Ascending aorta (tissue), 2 donors: Measurements from ENCODE around the gene SLC22A23. TPM values are rescaled to one million over a fixed set of nuclear protein-coding genes. Genes with fewer than 3 reads are reported as not detected.

Source experiments
- DNase-seq, 2 donors: peaks; one replicate each; pipeline ENCODE4 v3.0.0-alpha.2; 2019; ENCODE audit warnings: low spot score in 2 of 2
- H3K27ac ChIP-seq, 2 donors: fragments of 200-600 bp; sonication (generic); one replicate each; pipeline ENCODE4 v1.5.1; 2016 to 2017; ENCODE audit warnings: mild to moderate bottlenecking in 1 of 2
- H3K27me3 ChIP-seq: fragments of 200-600 bp; sonication (generic); one replicate; pipeline ENCODE4 v1.5.1; 2017
- H3K36me3 ChIP-seq, 2 donors: fragments of 200-600 bp; sonication (generic); one replicate each; pipeline ENCODE4 v1.5.1; 2016
- H3K4me1 ChIP-seq, 2 donors: fragments of 200-600 bp; sonication (generic); one replicate each; pipeline ENCODE4 v1.5.1; 2016 to 2017; ENCODE audit warnings: mild to moderate bottlenecking in 1 of 2
- H3K4me3 ChIP-seq, 2 donors: fragments of 200-600 bp; sonication (generic); one replicate each; pipeline ENCODE4 v1.5.1; 2016 to 2017; ENCODE audit warnings: mild to moderate bottlenecking in 1 of 2
- H3K9me3 ChIP-seq, 2 donors: fragments of 200-600 bp; sonication (generic); one replicate each; pipeline ENCODE4 v1.5.1; 2016
- CTCF ChIP-seq, 3 experiments: fragments of 200-600 bp in 2 of 3; fragments of 450-650 bp in 1 of 3; sonication (generic) in 2 of 3; IDR thresholded peaks; one replicate each; pipeline ENCODE4 v1.5.1; 2016 to 2019; ENCODE audit warnings: antibody characterized with exemption in 3 of 3, mild to moderate bottlenecking in 1 of 3, moderate library complexity in 1 of 3
- intact Hi-C: fragments of 100-400 bp; cut with DNase I; formaldehyde crosslinking; loops from one replicate; pipeline ENCODE4 v1.15.1; 2023
- total RNA-seq: library from RNA; depleted of rRNA; stranded (reverse); fragments of >200 nt; gene quantifications from one replicate; pipeline ENCODE4 v1.1.0, GENCODE V29; 2016

SLC22A23 gene
- total RNA-seq, 1 donor from 2014 or later = 42.0 TPM

GRCh38 chr6:3393836-3394202, 63.0 kb downstream of the SLC22A23 start:
- Histone ChIP-seq H3K27ac (no peak overlapping the region), H3K27me3 (no peaks in the 10 kb centered on the region), H3K36me3 (no peaks in the 10 kb centered on the region), H3K9me3 (no peaks in the 10 kb centered on the region), H3K4me3 (no peak overlapping the region), H3K4me1 (no peaks in the 10 kb centered on the region)
- TF ChIP-seq CTCF (IDR thresholded peaks at IDR 0.05) = no peak
- intact Hi-C loops = no loop called here
- DNase-seq = peak in 1 of 2 donors; percentile 42

GRCh38 chr6:3392930-3393835, 63.7 kb downstream of the SLC22A23 start:
- H3K27ac ChIP-seq = no peak overlapping the region
- peak in 1 of 2 donors; percentile 28 for DNase-seq
- no peaks in the 10 kb centered on the region for H3K27me3 ChIP-seq
- H3K4me3 ChIP-seq = no peak overlapping the region
- no peaks in the 10 kb centered on the region for H3K36me3 ChIP-seq
- no peak for TF ChIP-seq CTCF (IDR thresholded peaks at IDR 0.05)
- H3K9me3 ChIP-seq = no peaks in the 10 kb centered on the region
- H3K4me1 ChIP-seq = no peaks in the 10 kb centered on the region
- intact Hi-C loops = no loop called here

GRCh38 chr6:3391902-3392458, 64.9 kb downstream of the SLC22A23 start:
- Histone ChIP-seq H3K4me1 (no peaks in the 10 kb centered on the region), H3K4me3 (no peak overlapping the region), H3K27ac (no peak overlapping the region), H3K9me3 (no peaks in the 10 kb centered on the region), H3K27me3 (no peaks in the 10 kb centered on the region), H3K36me3 (no peaks in the 10 kb centered on the region)
- intact Hi-C loops = no loop called here
- TF ChIP-seq CTCF (IDR thresholded peaks at IDR 0.05) = no peak
- DNase-seq = peak in 1 of 2 donors; percentile 43

GRCh38 chr6:3390698-3391097, 66.2 kb downstream of the SLC22A23 start:
- no peaks in the 10 kb centered on the region for H3K27me3 ChIP-seq
- H3K27ac ChIP-seq = peak overlapping the region in 1 of 2 donors; percentile 43
- DNase-seq = peak in 1 of 2 donors; percentile 83
- no peak for TF ChIP-seq CTCF (IDR thresholded peaks at IDR 0.05)
- no peaks in the 10 kb centered on the region for H3K9me3 ChIP-seq
- H3K36me3 ChIP-seq = no peaks in the 10 kb centered on the region
- no peak overlapping the region for H3K4me3 ChIP-seq
- intact Hi-C loops = no loop called here
- H3K4me1 ChIP-seq = no peaks in the 10 kb centered on the region

- H3K4me3 ChIP-seq = no peak overlapping the region
- H3K36me3 ChIP-seq = no peaks in the 10 kb centered on the region
- intact Hi-C loops = no loop called here
- no peaks in the 10 kb centered on the region for H3K27me3 ChIP-seq
- H3K27ac ChIP-seq = peak overlapping the region; percentile 42 to 43
- no peaks in the 10 kb centered on the region for H3K4me1 ChIP-seq
- peak in 1 of 2 donors; percentile 67 for DNase-seq
- H3K9me3 ChIP-seq = no peaks in the 10 kb centered on the region
- no peak for TF ChIP-seq CTCF (IDR thresholded peaks at IDR 0.05)
Observed at GRCh38 chr6:3389390-3390167, 67.3 kb downstream of the SLC22A23 start.
